Neural cell (in vitro differentiated cells): ENCODE results near the gene HTATSF1. TPM values are rescaled to one million over a fixed set of nuclear protein-coding genes. Genes with fewer than 3 reads are reported as not detected.

Source experiments
- H2AFZ ChIP-seq: fragments of 200-600, 300-800 bp; sonication (generic), shearing (Covaris generic); 2 replicates; pipeline ENCODE4 v1.6.0; 2014; ENCODE audit warnings: low read depth, mild to moderate bottlenecking, antibody characterized with exemption, low read length, moderate library complexity
- H3F3A ChIP-seq: fragments of 200-600 bp; shearing (Covaris generic); 2 replicates; pipeline ENCODE4 v1.6.1; 2016; ENCODE audit warnings: mild to moderate bottlenecking, moderate library complexity, mixed read lengths, antibody characterized with exemption, low read length; ENCODE audit not compliant: insufficient read depth, poor library complexity, severe bottlenecking
- H3K27ac ChIP-seq: fragments of 200-600, 300-800 bp; sonication (generic), shearing (Covaris generic); 2 replicates; pipeline ENCODE4 v1.5.1; 2014; ENCODE audit warnings: mild to moderate bottlenecking, low read length, moderate library complexity
- H3K27me3 ChIP-seq: fragments of 300-800, 200-600 bp; sonication (generic), shearing (Covaris generic); 2 replicates; pipeline ENCODE4 v1.6.0; 2014; ENCODE audit warnings: mild to moderate bottlenecking, low read depth, low read length, moderate library complexity; ENCODE audit not compliant: insufficient read depth
- H3K36me3 ChIP-seq: fragments of 300-800, 200-600 bp; sonication (generic), shearing (Covaris generic); 2 replicates; pipeline ENCODE4 v1.5.1; 2014; ENCODE audit warnings: mild to moderate bottlenecking, antibody characterized with exemption, low read length, moderate library complexity; ENCODE audit not compliant: insufficient read depth
- H3K4me2 ChIP-seq: fragments of 300-800, 200-600 bp; sonication (generic), shearing (Covaris generic); 2 replicates; pipeline ENCODE4 v1.6.0; 2014; ENCODE audit warnings: mild to moderate bottlenecking, low read length
- H3K4me3 ChIP-seq: fragments of 300-800, 200-600 bp; sonication (generic), shearing (Covaris generic); 2 replicates; pipeline ENCODE4 v1.5.1; 2014; ENCODE audit warnings: mild to moderate bottlenecking, low read length, moderate library complexity
- H3K79me2 ChIP-seq: fragments of 200-600 bp; shearing (Covaris generic); replicated peaks from 2 replicates; pipeline ENCODE4 v1.6.0; 2014; ENCODE audit warnings: mild to moderate bottlenecking, low read length, moderate library complexity; ENCODE audit not compliant: insufficient read depth
- H3K9ac ChIP-seq: fragments of 300-800, 200-600 bp; sonication (generic), shearing (Covaris generic); 2 replicates; pipeline ENCODE4 v1.6.1; 2016; ENCODE audit warnings: mild to moderate bottlenecking, low read length, mixed read lengths
- H3K9me2 ChIP-seq: fragments of 200-600 bp; shearing (Covaris generic); 2 replicates; pipeline ENCODE4 v1.6.1; 2016; ENCODE audit warnings: mild to moderate bottlenecking, low read length, mixed read lengths; ENCODE audit not compliant: insufficient read depth
- H3K9me3 ChIP-seq: fragments of 200-600, 300-800 bp; sonication (generic), shearing (Covaris generic); 2 replicates; pipeline ENCODE4 v1.6.1; 2016; ENCODE audit warnings: mild to moderate bottlenecking, mixed run types, low read length, moderate library complexity, mixed read lengths
- H4K20me1 ChIP-seq: fragments of 200-600 bp; shearing (Covaris generic); 2 replicates; pipeline ENCODE4 v1.6.1; 2016; ENCODE audit warnings: mild to moderate bottlenecking, mixed run types; ENCODE audit not compliant: insufficient read depth
- EP300 ChIP-seq: fragments of 450-650 bp; conservative IDR thresholded peaks from 2 replicates; pipeline ENCODE4 v1.6.1; 2014; ENCODE audit warnings: antibody characterized with exemption, mild to moderate bottlenecking, moderate library complexity; ENCODE audit not compliant: poor library complexity, severe bottlenecking
- EZH2 ChIP-seq: fragments of 200-600, 300-800 bp; shearing (Covaris generic), sonication (generic); IDR thresholded peaks from 2 replicates; pipeline ENCODE4 v1.6.1; 2014; ENCODE audit warnings: antibody characterized with exemption, low read length, borderline replicate concordance, mild to moderate bottlenecking; ENCODE audit not compliant: insufficient read depth, poor library complexity, severe bottlenecking
- MXI1 ChIP-seq: fragments of 450-650 bp; conservative IDR thresholded peaks from 2 replicates; pipeline ENCODE4 v1.6.1; 2014; ENCODE audit warnings: antibody characterized with exemption, mild to moderate bottlenecking; ENCODE audit not compliant: poor library complexity, severe bottlenecking
- POLR2AphosphoS5 ChIP-seq: IDR thresholded peaks from 2 replicates; pipeline ENCODE4 v1.6.1; 2012
- RAD21 ChIP-seq: fragments of 450-650 bp; conservative IDR thresholded peaks from 2 replicates; pipeline ENCODE4 v1.6.1; 2014; ENCODE audit warnings: antibody characterized with exemption, mild to moderate bottlenecking, moderate library complexity
- REST ChIP-seq: IDR thresholded peaks from 2 replicates; pipeline ENCODE4 v1.6.1; 2012; ENCODE audit warnings: borderline replicate concordance
- SMC3 ChIP-seq: fragments of 450-650 bp; conservative IDR thresholded peaks from 2 replicates; pipeline ENCODE4 v1.6.1; 2014; ENCODE audit warnings: antibody characterized with exemption, mild to moderate bottlenecking, moderate library complexity; ENCODE audit not compliant: poor library complexity
- TAF1 ChIP-seq: IDR thresholded peaks from 2 replicates; pipeline ENCODE4 v1.6.1; 2012; ENCODE audit warnings: low read depth
- polyA plus RNA-seq: library from polyadenylated mRNA; depleted of rRNA; stranded (reverse); fragments of >200 nt; gene quantifications from 2 replicates; pipeline ENCODE4 v1.2.3, GENCODE V29; 2014
- TF ChIP-seq, protein P1 (sequence below): fragments of 450-650 bp; IDR thresholded peaks from 2 replicates; pipeline ENCODE4 v1.5.1; 2014; ENCODE audit warnings: antibody characterized with exemption, mild to moderate bottlenecking, moderate library complexity; ENCODE audit not compliant: poor library complexity, severe bottlenecking

The HTATSF1 gene
- polyA plus RNA-seq, 1 donor from 2014 or later = 137 TPM

- Histone ChIP-seq H3K4me2 (no peak overlapping the region), H4K20me1 (no peaks in the 10 kb centered on the region), H3F3A (no peaks in the 10 kb centered on the region), H3K27me3 (no peaks in the 10 kb centered on the region), H3K9me2 (no peaks in the 10 kb centered on the region), H3K4me3 (no peak overlapping the region), H3K9me3 (no peaks in the 10 kb centered on the region), H3K36me3 (no peaks in the 10 kb centered on the region), H3K79me2 (no peaks in the 10 kb centered on the region), H2AFZ (no peak overlapping the region), H3K9ac (no peak overlapping the region), H3K27ac (no peak overlapping the region)
- TF ChIP-seq EZH2 = no peak
- TF ChIP-seq MXI1 = no peak
- TF ChIP-seq TAF1 = no peak
Measured at GRCh38 chrX:136480383-136480782, 17.0 kb upstream of the HTATSF1 start.

DNA sequence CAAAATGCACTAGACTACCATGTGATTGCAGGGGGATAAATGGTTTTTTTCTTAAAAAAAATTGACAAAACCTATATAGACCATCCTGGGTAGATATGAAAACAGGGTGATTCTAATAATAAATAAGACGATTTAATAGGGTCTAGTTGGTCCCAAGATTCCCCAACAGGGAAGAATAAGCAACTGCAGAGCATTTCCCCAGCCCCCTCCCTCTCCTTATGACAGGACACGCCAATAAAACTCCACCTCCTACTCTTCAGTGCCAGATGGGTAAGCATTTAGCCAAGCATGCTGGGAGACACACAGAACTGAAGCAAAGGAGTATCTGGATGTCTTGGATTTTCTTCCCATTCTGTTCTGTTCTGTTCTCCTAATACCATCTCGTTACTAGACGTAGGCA is 9.7 kb upstream of the HTATSF1 start, which contains the start of gene BRS3:
BRS3 (plus strand) TSS at position 301 of the 400 bp plus-strand sequence. CDS start 168 bp downstream, outside the sequence.
- Histone ChIP-seq H3K4me3 (no peak within 1 kb of the TSS), H3F3A (no peaks in the 10 kb centered on the region), H2AFZ (no peak within 1 kb of the TSS), H3K9me3 (no peaks in the 10 kb centered on the region), H4K20me1 (no peaks in the 10 kb centered on the region), H3K79me2 (no peaks in the 10 kb centered on the region), H3K4me2 (no peak within 1 kb of the TSS), H3K9ac (no peak within 1 kb of the TSS), H3K27ac (no peak within 1 kb of the TSS), H3K27me3 (no peaks in the 10 kb centered on the region), H3K9me2 (no peaks in the 10 kb centered on the region), H3K36me3 (no peaks in the 10 kb centered on the region)
- TF ChIP-seq POLR2AphosphoS5 = no peak
- TF ChIP-seq, protein P1, sequence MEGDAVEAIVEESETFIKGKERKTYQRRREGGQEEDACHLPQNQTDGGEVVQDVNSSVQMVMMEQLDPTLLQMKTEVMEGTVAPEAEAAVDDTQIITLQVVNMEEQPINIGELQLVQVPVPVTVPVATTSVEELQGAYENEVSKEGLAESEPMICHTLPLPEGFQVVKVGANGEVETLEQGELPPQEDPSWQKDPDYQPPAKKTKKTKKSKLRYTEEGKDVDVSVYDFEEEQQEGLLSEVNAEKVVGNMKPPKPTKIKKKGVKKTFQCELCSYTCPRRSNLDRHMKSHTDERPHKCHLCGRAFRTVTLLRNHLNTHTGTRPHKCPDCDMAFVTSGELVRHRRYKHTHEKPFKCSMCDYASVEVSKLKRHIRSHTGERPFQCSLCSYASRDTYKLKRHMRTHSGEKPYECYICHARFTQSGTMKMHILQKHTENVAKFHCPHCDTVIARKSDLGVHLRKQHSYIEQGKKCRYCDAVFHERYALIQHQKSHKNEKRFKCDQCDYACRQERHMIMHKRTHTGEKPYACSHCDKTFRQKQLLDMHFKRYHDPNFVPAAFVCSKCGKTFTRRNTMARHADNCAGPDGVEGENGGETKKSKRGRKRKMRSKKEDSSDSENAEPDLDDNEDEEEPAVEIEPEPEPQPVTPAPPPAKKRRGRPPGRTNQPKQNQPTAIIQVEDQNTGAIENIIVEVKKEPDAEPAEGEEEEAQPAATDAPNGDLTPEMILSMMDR = no peak
- no peak for TF ChIP-seq EP300
- no peak for TF ChIP-seq EZH2
- TF ChIP-seq MXI1 = no peak
- TF ChIP-seq SMC3 = no peak
- TF ChIP-seq TAF1 = no peak
- TF ChIP-seq RAD21 = no peak
- TF ChIP-seq REST = no peak

DNA sequence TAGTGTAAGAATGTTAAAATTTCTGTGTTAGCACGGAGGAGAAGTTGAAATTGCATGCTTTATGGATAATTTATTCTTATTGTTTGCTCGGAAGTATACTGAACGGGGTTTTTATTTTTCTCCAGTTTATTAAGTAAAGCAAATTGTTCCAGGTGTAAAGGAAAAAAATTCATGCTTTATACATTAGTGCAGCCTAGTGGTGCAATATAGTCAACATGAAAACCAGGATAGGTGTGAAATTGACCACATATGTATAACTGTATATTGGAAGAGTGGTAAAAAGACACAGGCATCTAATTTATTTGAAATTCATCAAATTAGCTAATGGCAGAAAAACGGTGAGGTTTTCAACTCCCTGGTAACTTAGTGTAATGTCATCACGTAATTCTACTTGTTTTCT is 8.7 kb upstream of the HTATSF1 start:
- no peak overlapping the region for H3K4me2 ChIP-seq
- no peak overlapping the region for H3K4me3 ChIP-seq
- no peak overlapping the region for H3K9ac ChIP-seq
- no peaks in the 10 kb centered on the region for H3K9me2 ChIP-seq
- no peaks in the 10 kb centered on the region for H3K79me2 ChIP-seq
- H3K27me3 ChIP-seq = no peaks in the 10 kb centered on the region
- no peaks in the 10 kb centered on the region for H4K20me1 ChIP-seq
- no peak overlapping the region for H2AFZ ChIP-seq
- H3K27ac ChIP-seq = no peak overlapping the region
- TF ChIP-seq MXI1 = no peak
- peak; percentile 57 for TF ChIP-seq SMC3
- TF ChIP-seq EZH2 = no peak
- TF ChIP-seq RAD21 = peak; percentile 65
- TF ChIP-seq, protein P1 = peak; percentile 54
- H3F3A ChIP-seq = no peaks in the 10 kb centered on the region
- no peaks in the 10 kb centered on the region for H3K36me3 ChIP-seq
- H3K9me3 ChIP-seq = no peaks in the 10 kb centered on the region
